GM19467 (cell line): ENCODE results near the gene SLC25A27.

Source experiments
- ATAC-seq: cut with Tn5 transposase; IDR thresholded peaks from one replicate; pipeline ENCODE4 v1.9.1; 2021; ENCODE audit warnings: mild to moderate bottlenecking, moderate library complexity; ENCODE audit not compliant: unreplicated experiment

The SLC25A27 gene

GRCh38 chr6:46711491-46711890, 58.7 kb downstream of the SLC25A27 start:
- no peak for ATAC-seq

- no peak for ATAC-seq
These were observed 62.4 kb downstream of the SLC25A27 start for GRCh38 chr6:46715141-46715540.

GRCh38 chr6:46719099-46719498, 66.3 kb downstream of the SLC25A27 start:
- no peak for ATAC-seq

- no peak for ATAC-seq
These were observed 67.6 kb downstream of the SLC25A27 start for GRCh38 chr6:46720401-46720800.
